Right renal cortex interstitium (tissue), 3 donors: ENCODE data around the gene POLR1B. TPM values are rescaled to one million over a fixed set of nuclear protein-coding genes. Genes with fewer than 3 reads are reported as not detected.
A peak's percentile ranks its signal among the peaks of the same experiment; 100 is the strongest.
"Not testable (repeated sequence)": the region's sequence is repeated elsewhere in the genome, so short reads cannot be mapped to it uniquely, and the experiment has no call there.

Source experiments
- DNase-seq, 3 donors: peaks; one replicate each; pipeline ENCODE4 v3.0.0-alpha.2; 2013; ENCODE audit warnings: low read depth in 3 of 3, low spot score in 2 of 3
- polyA plus RNA-seq, 3 donors: library from polyadenylated mRNA; unstranded; fragments of 120-200 nt; gene quantifications; one replicate each; pipeline ENCODE4 v1.2.1, GENCODE V29; 2013; ENCODE audit not compliant: insufficient read length in 3 of 3

The POLR1B gene
- polyA plus RNA-seq, 3 donors = 24.2 to 28.8 (median 27.9) TPM

- no peak for DNase-seq
Observed at GRCh38 chr2:112539306-112539705, 3.0 kb upstream of the POLR1B start.

- DNase-seq = no peak
Observed at GRCh38 chr2:112540906-112541305, 1.4 kb upstream of the POLR1B start.

- DNase-seq = peak in 1 of 3 donors; percentile 64
Observed at GRCh38 chr2:112541315-112542122, 746 bp upstream of the POLR1B start.

- no peak for DNase-seq
Observed at GRCh38 chr2:112542984-112543661, 858 bp downstream of the POLR1B start.

GRCh38 chr2:112547333-112547732 lies 5.1 kb downstream of the POLR1B start:
- DNase-seq = no peak

GRCh38 chr2:112548980-112549379 lies 6.7 kb downstream of the POLR1B start:
- DNase-seq = no peak

- no peak for DNase-seq
Observed at GRCh38 chr2:112566104-112566503, 23.8 kb downstream of the POLR1B start.

GRCh38 chr2:112566508-112566907 lies 24.2 kb downstream of the POLR1B start:
- DNase-seq = not testable (repeated sequence)

- DNase-seq = no peak
Observed at GRCh38 chr2:112572005-112572404, 29.7 kb downstream of the POLR1B start.

- no peak for DNase-seq
Observed at GRCh38 chr2:112577756-112578155, 35.5 kb downstream of the POLR1B start.

GRCh38 chr2:112579241-112579640 lies 37.0 kb downstream of the POLR1B start:
- no peak for DNase-seq

GRCh38 chr2:112580084-112580483 lies 37.8 kb downstream of the POLR1B start:
- no peak for DNase-seq

GRCh38 chr2:112582314-112582746 lies 40.1 kb downstream of the POLR1B start:
- DNase-seq = peak in 1 of 3 donors; percentile 23

GRCh38 chr2:112583497-112584133 lies 41.4 kb downstream of the POLR1B start:
- no peak for DNase-seq

- DNase-seq = peak; percentile 84 to 89 (median 89)
Observed at GRCh38 chr2:112584134-112584890, 42.0 kb downstream of the POLR1B start, which contains the start of gene CHCHD5. Gene CHCHD5 (plus strand): TSS chr2:112584609. CDS start chr2:112584648, 39 bp downstream.

GRCh38 chr2:112584891-112585250 lies 42.6 kb downstream of the POLR1B start:
- no peak for DNase-seq

- DNase-seq = no peak
Observed at GRCh38 chr2:112585400-112585799, 43.1 kb downstream of the POLR1B start.

GRCh38 chr2:112585873-112586464 lies 43.7 kb downstream of the POLR1B start:
- no peak for DNase-seq

- no peak for DNase-seq
Observed at GRCh38 chr2:112588611-112589045, 46.4 kb downstream of the POLR1B start.

GRCh38 chr2:112591413-112591812 lies 49.1 kb downstream of the POLR1B start:
- DNase-seq = no peak
